Mesodermal cell (in vitro differentiated cells): Measurements from ENCODE around the gene C1orf116.

Experiments
- H3K27ac ChIP-seq: 2 replicates; pipeline ENCODE4 v1.7.0; 2013; ENCODE audit warnings: mild to moderate bottlenecking, low read depth, low read length, moderate library complexity; ENCODE audit not compliant: severe bottlenecking
- H3K36me3 ChIP-seq: 2 replicates; pipeline ENCODE4 v1.7.1; 2013; ENCODE audit warnings: mild to moderate bottlenecking, low read length, moderate library complexity; ENCODE audit not compliant: control insufficient read depth, insufficient read depth
- H3K4me1 ChIP-seq: one replicate; pipeline ENCODE4 v1.7.1; 2013; ENCODE audit warnings: mild to moderate bottlenecking, low read length; ENCODE audit not compliant: insufficient read depth, control insufficient read depth, poor library complexity, severe bottlenecking
- H3K4me3 ChIP-seq: 2 replicates; pipeline ENCODE4 v1.7.0; 2013; ENCODE audit warnings: low read length, control low read depth, mild to moderate bottlenecking; ENCODE audit not compliant: insufficient read depth, poor library complexity, severe bottlenecking; ENCODE audit errors: extremely low read depth
- H3K9me3 ChIP-seq: 2 replicates; pipeline ENCODE4 v1.7.1; 2013; ENCODE audit warnings: mild to moderate bottlenecking, low read length, moderate library complexity; ENCODE audit not compliant: control insufficient read depth
- whole genome bisulfite sequencing, 2 experiments: methylation state at CpG; one replicate each; pipeline ENCODE4 v1.1.5; 2013; ENCODE audit warnings: missing lambda C conversion rate in 2 of 2; ENCODE audit not compliant: insufficient coverage in 2 of 2; 5-methylcytosine and 5-hydroxymethylcytosine counted together

The C1orf116 gene

GRCh38 chr1:207019161-207019560 lies 13.4 kb downstream of the C1orf116 start:
- WGBS, 2 experiments: 88 to 100% methylated on average over 1 of the region's 2 CpGs
- H3K4me3 ChIP-seq: no peak overlapping the region
- no peaks in the 10 kb centered on the region for H3K9me3 ChIP-seq
- H3K4me1 ChIP-seq: peaks cover 14% of the 10 kb centered on the region
- no peak overlapping the region for H3K27ac ChIP-seq
- H3K36me3 ChIP-seq: no peaks in the 10 kb centered on the region

GRCh38 chr1:207018707-207019106 lies 13.8 kb downstream of the C1orf116 start:
- Histone ChIP-seq H3K9me3 (no peaks in the 10 kb centered on the region), H3K4me1 (peaks cover 10% of the 10 kb centered on the region), H3K27ac (no peak overlapping the region), H3K4me3 (no peak overlapping the region), H3K36me3 (no peaks in the 10 kb centered on the region)
- 80 to 82% methylated on average over 1 to 3 of the region's 4 CpGs for WGBS, 2 experiments

GRCh38 chr1:207017615-207018559 lies 14.7 kb downstream of the C1orf116 start:
- H3K36me3 ChIP-seq: no peaks in the 10 kb centered on the region
- no peak overlapping the region for H3K27ac ChIP-seq

GRCh38 chr1:207015791-207016190 lies 16.8 kb downstream of the C1orf116 start:
- no peaks in the 10 kb centered on the region for H3K9me3 ChIP-seq
- H3K27ac ChIP-seq: no peak overlapping the region
- peaks cover 7% of the 10 kb centered on the region for H3K4me1 ChIP-seq
- 97 to 100% methylated on average over 1 to 3 of the region's 3 CpGs for WGBS, 2 experiments
- no peaks in the 10 kb centered on the region for H3K36me3 ChIP-seq
- no peak overlapping the region for H3K4me3 ChIP-seq

More at GRCh38 chr1:207017615-207018559, 14.7 kb downstream of the C1orf116 start:
- no peak overlapping the region for H3K4me3 ChIP-seq
- no peaks in the 10 kb centered on the region for H3K9me3 ChIP-seq
- WGBS, 2 experiments: 74 to 100% methylated on average over 2 to 3 of the region's 7 CpGs
- H3K4me1 ChIP-seq: peaks cover 10% of the 10 kb centered on the region

- H3K9me3 ChIP-seq: no peaks in the 10 kb centered on the region
- no peak overlapping the region for H3K4me3 ChIP-seq
- no peak overlapping the region for H3K27ac ChIP-seq
- WGBS, 2 experiments: 100% methylated on average over 1 of the region's 3 CpGs; no CpG with 5 or more reads in 1 of the 2 experiments
- no peaks in the 10 kb centered on the region for H3K4me1 ChIP-seq
- no peaks in the 10 kb centered on the region for H3K36me3 ChIP-seq
Observed at GRCh38 chr1:207014728-207015127, 17.8 kb downstream of the C1orf116 start.

- Histone ChIP-seq H3K36me3 (no peaks in the 10 kb centered on the region), H3K4me3 (no peak overlapping the region), H3K9me3 (no peaks in the 10 kb centered on the region), H3K4me1 (peaks cover 4% of the 10 kb centered on the region), H3K27ac (no peak overlapping the region)
- 70 to 82% methylated on average over 4 to 6 of the region's 6 CpGs for WGBS, 2 experiments
Observed at GRCh38 chr1:207013321-207014085, 19.1 kb downstream of the C1orf116 start.

- H3K4me3 ChIP-seq: no peak overlapping the region
- H3K27ac ChIP-seq: no peak overlapping the region
- H3K9me3 ChIP-seq: peaks cover 5% of the 10 kb centered on the region
- peaks cover 21% of the 10 kb centered on the region for H3K4me1 ChIP-seq
- no peaks in the 10 kb centered on the region for H3K36me3 ChIP-seq
- 94 to 100% methylated on average over 2 of the region's 2 CpGs for WGBS, 2 experiments
Observed at GRCh38 chr1:207010726-207011125, 21.8 kb downstream of the C1orf116 start.

- Histone ChIP-seq H3K4me3 (no peak overlapping the region), H3K9me3 (peaks cover 5% of the 10 kb centered on the region), H3K27ac (no peak overlapping the region), H3K4me1 (peaks cover 21% of the 10 kb centered on the region), H3K36me3 (no peaks in the 10 kb centered on the region)
- 93 to 98% methylated on average over 6 of the region's 7 CpGs for WGBS, 2 experiments
Observed at GRCh38 chr1:207009945-207010344, 22.6 kb downstream of the C1orf116 start.

GRCh38 chr1:207009182-207009850 lies 23.2 kb downstream of the C1orf116 start:
- H3K36me3 ChIP-seq: no peaks in the 10 kb centered on the region
- no peak overlapping the region for H3K4me3 ChIP-seq
- no peak overlapping the region for H3K27ac ChIP-seq
- WGBS, 2 experiments: 93 to 96% methylated on average over 10 of the region's 10 CpGs
- peaks cover 5% of the 10 kb centered on the region for H3K9me3 ChIP-seq
- peaks cover 21% of the 10 kb centered on the region for H3K4me1 ChIP-seq

- 78 to 86% methylated on average over 1 to 2 of the region's 5 CpGs for WGBS, 2 experiments
- H3K27ac ChIP-seq: peak overlapping the region; percentile 92
- no peaks in the 10 kb centered on the region for H3K36me3 ChIP-seq
- peaks cover 25% of the 10 kb centered on the region for H3K4me1 ChIP-seq
- H3K4me3 ChIP-seq: no peak overlapping the region
- H3K9me3 ChIP-seq: peaks cover 5% of the 10 kb centered on the region
Observed at GRCh38 chr1:207007352-207008033, 25.1 kb downstream of the C1orf116 start.
